ENCODE results near the gene COL23A1. TPM values are rescaled to one million over a fixed set of nuclear protein-coding genes. Genes with fewer than 3 reads are reported as not detected.

COL23A1 gene
- total RNA-seq, 1 donor from 2014 or later = 4.3 TPM

DNA sequence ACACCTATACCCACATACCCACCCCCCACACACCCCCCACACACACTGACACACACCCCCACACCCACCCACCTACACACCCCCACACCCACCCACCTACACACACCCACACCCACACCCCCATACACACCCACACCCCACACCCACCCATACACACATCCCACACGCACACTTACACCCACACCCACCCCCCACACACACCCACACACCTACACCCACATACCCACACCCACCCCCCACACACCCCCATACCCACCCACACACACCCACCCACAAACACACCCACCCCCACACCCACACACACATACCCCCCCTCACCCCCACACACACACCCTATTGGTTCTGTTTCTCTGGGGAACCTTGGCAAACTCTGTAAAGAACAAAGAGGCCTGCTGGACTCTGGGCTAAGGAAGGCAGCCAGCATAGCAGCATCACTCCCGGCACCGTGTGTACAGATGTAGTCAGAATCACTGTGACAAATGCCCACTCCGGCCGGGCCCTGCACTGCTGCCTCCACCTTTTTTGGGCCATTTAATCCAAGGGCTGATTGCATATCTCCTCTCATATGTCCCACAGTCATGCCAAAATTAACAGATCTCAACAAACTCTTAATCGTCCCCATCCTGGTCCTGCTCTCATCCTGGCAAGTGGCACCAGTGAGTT lies 42.3 kb downstream of the COL23A1 start:
- no peak for TF ChIP-seq CTCF (IDR thresholded peaks at IDR 0.05)
- no peak overlapping the region for H3K27ac ChIP-seq
- no peaks in the 10 kb centered on the region for H3K4me1 ChIP-seq
- no peaks in the 10 kb centered on the region for H3K9me3 ChIP-seq
- no peak overlapping the region for H3K4me3 ChIP-seq
- no peaks in the 10 kb centered on the region for H3K36me3 ChIP-seq
- H3K27me3 ChIP-seq = no peaks in the 10 kb centered on the region
- intact Hi-C loops (cut with DNase I) = no loop called here
- DNase-seq (ENCODE audit: low spot score in 2 of 2) = no peak

- intact Hi-C loops (cut with DNase I) = no loop called here
These were observed 43.0 kb downstream of the COL23A1 start for GRCh38 chr5:178547052-178547666.

DNA sequence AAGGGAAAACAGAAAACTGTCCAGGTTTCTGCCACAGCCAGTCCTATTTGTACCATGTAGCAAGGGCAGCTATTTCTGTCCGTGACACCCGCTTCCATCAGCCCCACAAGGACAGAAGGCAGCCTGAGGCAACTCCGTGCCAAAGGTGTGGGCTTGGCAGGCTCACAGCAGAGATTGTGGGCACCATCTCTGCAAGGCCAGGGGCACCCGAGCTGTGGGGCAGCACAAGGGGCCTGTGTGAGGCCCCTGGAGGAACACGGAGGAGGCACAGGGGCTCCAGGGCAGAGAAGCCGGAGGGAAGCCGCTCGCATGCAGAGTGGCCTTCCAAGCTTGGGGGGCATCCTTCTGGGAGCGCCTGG lies 43.5 kb downstream of the COL23A1 start:
- no peak overlapping the region for H3K4me3 ChIP-seq
- peaks cover 0 to 6% of the 10 kb centered on the region in 2 donors for H3K4me1 ChIP-seq
- DNase-seq (ENCODE audit: low spot score in 2 of 2) = no peak
- no peaks in the 10 kb centered on the region for H3K36me3 ChIP-seq
- TF ChIP-seq CTCF (IDR thresholded peaks at IDR 0.05) = no peak
- no peak overlapping the region for H3K27ac ChIP-seq
- no peaks in the 10 kb centered on the region for H3K9me3 ChIP-seq
- intact Hi-C loops (cut with DNase I) = no loop called here
- no peaks in the 10 kb centered on the region for H3K27me3 ChIP-seq

More at GRCh38 chr5:178547052-178547666, 43.0 kb downstream of the COL23A1 start:
- peaks cover 0 to 6% of the 10 kb centered on the region in 2 donors for H3K4me1 ChIP-seq
- no peak overlapping the region for H3K4me3 ChIP-seq
- H3K9me3 ChIP-seq = no peaks in the 10 kb centered on the region
- no peak for DNase-seq (ENCODE audit: low spot score in 2 of 2)
- no peak for TF ChIP-seq CTCF (IDR thresholded peaks at IDR 0.05)
- no peaks in the 10 kb centered on the region for H3K27me3 ChIP-seq
- H3K27ac ChIP-seq = no peak overlapping the region
- no peaks in the 10 kb centered on the region for H3K36me3 ChIP-seq

- no peaks in the 10 kb centered on the region for H3K9me3 ChIP-seq
- no peak for DNase-seq (ENCODE audit: low spot score in 2 of 2)
- intact Hi-C loops (cut with DNase I) = no loop called here
- TF ChIP-seq CTCF (IDR thresholded peaks at IDR 0.05) = no peak
- H3K27ac ChIP-seq = no peak overlapping the region
- no peaks in the 10 kb centered on the region for H3K36me3 ChIP-seq
- H3K4me3 ChIP-seq = no peak overlapping the region
- no peaks in the 10 kb centered on the region for H3K27me3 ChIP-seq
- peaks cover 0 to 6% of the 10 kb centered on the region in 2 donors for H3K4me1 ChIP-seq
These were observed 44.1 kb downstream of the COL23A1 start for GRCh38 chr5:178545941-178546674.

DNA sequence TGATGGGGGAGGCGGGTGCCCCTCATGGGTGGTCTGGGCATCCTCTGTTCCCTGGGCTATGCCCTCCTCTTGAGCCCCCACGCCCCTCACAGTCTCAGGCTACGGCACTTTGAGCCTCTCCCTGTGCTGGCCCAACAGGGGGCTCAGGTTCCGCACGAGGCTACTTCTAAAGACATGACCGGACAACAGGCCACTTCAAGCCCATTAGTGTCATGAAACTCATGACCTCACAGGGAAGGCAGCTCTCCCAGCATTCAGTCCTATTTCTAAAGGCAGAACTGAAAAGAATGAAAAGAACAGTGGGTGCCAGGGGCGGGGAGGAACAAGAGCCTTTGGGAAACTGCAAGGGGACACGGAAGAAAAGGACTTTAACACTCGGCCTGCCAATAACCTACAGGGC lies 45.0 kb downstream of the COL23A1 start:
- intact Hi-C loops (cut with DNase I) = no loop called here
- DNase-seq (ENCODE audit: low spot score in 2 of 2) = no peak

More for the DNA sequence above, 45.0 kb downstream of the COL23A1 start:
- TF ChIP-seq CTCF (IDR thresholded peaks at IDR 0.05) = no peak
- Histone ChIP-seq H3K9me3 (no peaks in the 10 kb centered on the region), H3K4me3 (no peak overlapping the region), H3K4me1 (peaks cover 0 to 6% of the 10 kb centered on the region in 2 donors), H3K27me3 (no peaks in the 10 kb centered on the region), H3K36me3 (no peaks in the 10 kb centered on the region), H3K27ac (no peak overlapping the region)

All from ascending aorta (tissue), 2 donors.